OCI-LY7 (cell line): Measurements from ENCODE around the gene LTA4H.
A peak's percentile ranks its signal among the peaks of the same experiment; 100 is the strongest.

Experiments used
- CTCF ChIP-seq: fragments of 200-600 bp; sonication (generic); conservative IDR thresholded peaks from 2 replicates; pipeline ENCODE4 v1.5.1; 2014; ENCODE audit warnings: mild to moderate bottlenecking, antibody characterized with exemption, low read length, moderate library complexity, mixed read lengths
- EZH2phosphoT487 ChIP-seq: fragments of 200-600 bp; sonication (generic); IDR thresholded peaks from 2 replicates; pipeline ENCODE4 v1.6.1; 2018; ENCODE audit warnings: low read depth, borderline replicate concordance, mild to moderate bottlenecking, mixed run types, antibody characterized with exemption, low read length, moderate library complexity, mixed read lengths

- TF ChIP-seq EZH2phosphoT487 (no peak), CTCF (peak; percentile 63)
Measured at GRCh38 chr12:96070670-96071279, 35.4 kb upstream of the LTA4H start.
